ENCODE results near the gene KIF3C.
"Not testable (repeated sequence)": the region's sequence is repeated elsewhere in the genome, so short reads cannot be mapped to it uniquely, and the experiment has no call there.

Gene KIF3C

GRCh38 chr2:25913696-25913973 is 68.7 kb downstream of the KIF3C start:
- not testable (repeated sequence) for DNase-seq

GRCh38 chr2:25912851-25913695 is 69.2 kb downstream of the KIF3C start:
- DNase-seq = no peak

- not testable (repeated sequence) for DNase-seq
These were observed 72.7 kb downstream of the KIF3C start for GRCh38 chr2:25909574-25909973.

GRCh38 chr2:25905126-25905525 is 77.2 kb downstream of the KIF3C start:
- DNase-seq = no peak

GRCh38 chr2:25903216-25903776 is 79.0 kb downstream of the KIF3C start:
- no peak for DNase-seq

GRCh38 chr2:25899404-25899970 is 82.8 kb downstream of the KIF3C start:
- DNase-seq = no peak

GRCh38 chr2:25897506-25897905 is 84.8 kb downstream of the KIF3C start:
- no peak for DNase-seq

- DNase-seq = not testable (repeated sequence)
These were observed 86.0 kb downstream of the KIF3C start for GRCh38 chr2:25896308-25896707.

- DNase-seq = no peak
These were observed 86.7 kb downstream of the KIF3C start for GRCh38 chr2:25895610-25896009.

GRCh38 chr2:25895018-25895417 is 87.3 kb downstream of the KIF3C start:
- DNase-seq = no peak

- no peak for DNase-seq
These were observed 88.0 kb downstream of the KIF3C start for GRCh38 chr2:25894135-25894830.

- DNase-seq = no peak
These were observed 90.6 kb downstream of the KIF3C start for GRCh38 chr2:25891672-25892071.

GRCh38 chr2:25887624-25888242 is 94.6 kb downstream of the KIF3C start:
- DNase-seq = no peak

- no peak for DNase-seq
These were observed 96.4 kb downstream of the KIF3C start for GRCh38 chr2:25885933-25886332.

- no peak for DNase-seq
These were observed 100.5 kb downstream of the KIF3C start for GRCh38 chr2:25881764-25882163.

- no peak for DNase-seq
These were observed 103.1 kb downstream of the KIF3C start for GRCh38 chr2:25879133-25879730.

- DNase-seq = peak; percentile 82 to 97 (median 92)
These were observed 103.8 kb downstream of the KIF3C start, which contains the start of gene ASXL2 for GRCh38 chr2:25878361-25879132. ASXL2 (minus strand) TSS chr2:25878487; CDS start chr2:25878222, 265 bp downstream.

- peak; percentile 18 to 38 (median 30) for DNase-seq
These were observed 104.6 kb downstream of the KIF3C start for GRCh38 chr2:25877431-25878360.

Measured in activated naive CD4-positive, alpha-beta T cell (primary cell).